Activated T-cell treated with anti-CD3 and anti-CD28 coated beads for 4 hours (primary cell): ENCODE measurements around the gene ABCC2.
"Not testable (repeated sequence)": the region's sequence is repeated elsewhere in the genome, so short reads cannot be mapped to it uniquely, and the experiment has no call there.

Experiments
- DNase-seq: peaks from one replicate; pipeline ENCODE4 v3.0.0-alpha.2; 2020

ABCC2 gene

DNA sequence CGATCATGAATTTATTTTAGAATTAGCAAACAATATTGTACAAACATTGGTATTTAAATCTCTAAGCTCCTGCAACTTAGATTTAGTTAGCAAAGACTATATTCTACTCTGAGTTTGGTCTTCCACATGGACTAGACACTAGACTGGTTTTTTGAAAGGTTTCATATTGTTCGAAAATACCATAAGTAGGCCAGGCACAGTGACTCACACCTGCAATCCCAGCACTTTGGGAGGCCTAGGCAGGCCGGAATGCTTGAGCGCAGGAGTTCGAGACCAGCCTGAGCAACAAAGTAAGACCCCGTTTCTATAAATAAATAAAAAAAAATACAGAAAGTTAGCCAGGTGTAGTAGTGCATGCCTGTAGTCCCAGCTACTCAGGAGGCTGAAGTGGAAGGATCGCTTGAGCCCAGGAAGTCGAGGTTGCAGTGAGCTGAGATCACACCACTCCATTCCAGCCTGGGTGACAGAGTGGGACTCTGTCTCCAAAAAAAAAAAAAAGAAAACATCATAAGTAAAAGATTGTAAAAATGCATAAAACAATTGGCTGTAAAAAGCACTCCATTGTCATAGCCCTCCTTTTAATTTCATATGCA is 73.1 kb downstream of the ABCC2 start:
- no peak for DNase-seq

DNA sequence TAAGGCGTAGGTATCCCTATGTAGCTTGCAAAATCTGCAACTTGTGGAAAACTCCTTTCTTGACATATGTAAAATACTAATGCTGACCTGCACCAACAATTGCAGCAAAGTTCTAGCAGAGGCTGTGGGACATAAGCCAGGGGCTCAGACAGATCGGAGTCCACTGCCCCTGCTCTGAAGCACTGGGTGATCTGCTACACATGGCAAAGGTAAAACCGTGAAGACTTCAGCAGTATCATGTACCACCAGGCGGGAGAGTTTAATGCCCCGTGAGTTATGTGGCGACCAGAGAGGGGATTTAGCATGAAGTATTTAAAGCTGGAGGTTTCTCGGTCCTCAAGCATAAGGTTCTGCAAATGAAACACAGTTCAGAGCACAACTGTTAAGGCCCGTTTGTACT is 76.4 kb downstream of the ABCC2 start:
- no peak for DNase-seq

DNA sequence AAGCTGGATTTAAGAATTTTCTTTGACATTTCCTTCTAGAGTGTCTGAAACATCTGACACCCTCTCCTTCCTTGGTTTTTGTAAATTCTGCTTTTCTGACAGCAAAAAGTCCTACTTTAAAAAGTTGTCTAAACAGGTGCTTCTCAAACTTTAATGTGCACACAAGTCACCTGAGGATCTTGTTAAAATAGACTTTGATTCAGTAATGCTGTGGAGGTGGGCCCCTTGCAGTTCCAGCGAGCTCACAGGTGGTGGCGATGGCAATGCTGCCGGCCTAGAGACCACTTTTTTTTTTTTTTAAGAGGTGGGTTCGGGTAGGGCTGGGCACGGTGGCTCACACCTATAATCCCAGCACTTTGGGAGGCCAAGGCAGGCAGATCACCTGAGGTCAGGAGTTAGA is 77.1 kb downstream of the ABCC2 start:
- DNase-seq: no peak

DNA sequence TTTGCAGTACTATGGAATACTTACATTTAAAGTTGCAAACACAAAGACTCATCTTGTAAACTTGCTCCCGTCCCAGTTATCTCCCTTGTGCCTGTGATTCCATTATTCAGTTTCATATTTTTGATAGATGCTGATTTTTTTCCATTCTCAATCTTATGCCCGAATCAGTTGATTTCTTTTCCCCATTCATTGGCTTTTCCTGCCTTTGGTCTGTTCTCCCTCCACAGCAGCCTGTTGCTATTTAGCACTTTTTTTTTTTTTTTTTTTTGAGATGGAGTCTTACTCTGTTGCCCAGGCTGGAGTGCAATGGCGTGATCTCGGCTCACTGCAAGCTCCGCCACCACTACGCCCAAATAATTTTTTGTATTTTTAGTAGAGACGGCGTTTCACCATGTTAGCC is 78.0 kb downstream of the ABCC2 start:
- DNase-seq: no peak

DNA sequence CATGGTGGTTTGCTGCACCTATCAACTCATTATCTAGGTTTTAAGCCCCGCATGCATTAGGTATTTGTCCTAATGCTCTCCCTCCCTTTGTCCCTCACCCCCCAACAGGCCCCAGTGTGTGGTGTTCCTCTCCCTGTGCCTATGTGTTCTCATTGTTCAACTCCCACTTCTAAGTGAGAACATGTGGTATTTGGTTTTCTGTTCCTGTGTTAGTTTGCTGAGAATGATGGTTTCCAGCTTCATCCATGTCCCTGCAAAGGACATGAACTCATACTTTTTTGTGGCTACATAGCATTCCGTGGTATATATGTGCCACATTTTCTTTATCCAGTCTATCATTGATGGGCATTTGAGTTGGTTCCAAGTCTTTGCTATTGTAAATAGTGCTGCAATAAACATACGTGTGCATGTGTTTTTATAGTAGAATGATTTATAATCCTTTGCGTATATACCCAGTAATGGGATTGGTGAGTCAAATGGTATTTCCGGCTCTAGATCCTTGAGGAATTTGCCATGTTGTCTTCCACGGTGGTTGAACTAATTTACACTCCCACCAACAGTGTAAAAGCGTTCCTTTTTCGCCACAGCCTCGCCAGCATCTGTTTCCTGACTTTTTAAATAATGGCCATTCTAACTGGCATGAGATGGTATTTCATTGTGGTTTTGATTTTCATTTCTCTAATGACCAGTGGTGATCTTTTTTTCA is 81.2 kb downstream of the ABCC2 start:
- DNase-seq: not testable (repeated sequence)

DNA sequence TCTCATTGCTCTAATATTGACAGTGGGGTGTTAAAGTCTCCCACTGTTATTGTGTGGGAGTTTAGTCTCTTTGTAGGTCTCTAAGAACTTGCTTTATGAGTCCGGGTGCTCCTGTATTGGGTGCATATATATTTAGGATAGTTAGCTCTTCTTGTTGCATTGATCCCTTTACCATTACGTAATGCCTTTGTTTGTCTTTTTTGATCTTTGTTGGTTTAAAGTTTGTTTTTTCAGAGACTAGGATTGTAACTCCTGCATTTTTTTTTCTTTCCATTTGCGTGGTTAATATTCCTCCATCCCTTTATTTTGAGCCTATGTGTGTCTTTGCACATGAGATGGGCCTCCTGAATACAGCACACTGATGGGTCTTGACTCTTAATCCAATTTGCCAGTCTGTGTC is 84.8 kb downstream of the ABCC2 start:
- not testable (repeated sequence) for DNase-seq

DNA sequence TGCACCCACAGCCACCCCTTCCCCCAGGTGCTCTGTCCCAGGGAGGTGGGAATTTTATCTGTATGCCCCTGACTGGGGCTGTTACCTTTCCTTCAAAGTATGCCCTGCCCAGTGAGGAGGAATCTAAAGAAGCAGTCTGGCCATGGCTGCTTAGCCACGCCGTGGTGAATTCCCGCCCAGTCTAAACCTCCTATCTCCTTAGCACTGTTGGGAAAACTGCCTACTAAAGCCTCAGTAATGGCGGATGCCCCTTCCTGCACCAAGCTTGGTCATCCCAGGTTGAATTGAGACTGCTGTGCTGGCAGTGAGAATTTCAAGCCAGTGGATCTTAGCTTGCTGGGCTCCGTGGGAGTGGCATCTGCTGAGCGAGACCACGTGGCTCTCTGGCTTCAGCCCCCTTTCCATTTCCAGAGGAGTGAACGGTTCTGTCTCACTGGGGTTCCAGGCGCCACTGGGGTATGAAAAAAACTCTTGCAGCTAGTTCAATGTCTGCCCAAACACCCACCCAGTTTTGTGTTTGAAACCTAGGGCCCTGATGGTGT is 87.2 kb downstream of the ABCC2 start:
- DNase-seq: no peak

DNA sequence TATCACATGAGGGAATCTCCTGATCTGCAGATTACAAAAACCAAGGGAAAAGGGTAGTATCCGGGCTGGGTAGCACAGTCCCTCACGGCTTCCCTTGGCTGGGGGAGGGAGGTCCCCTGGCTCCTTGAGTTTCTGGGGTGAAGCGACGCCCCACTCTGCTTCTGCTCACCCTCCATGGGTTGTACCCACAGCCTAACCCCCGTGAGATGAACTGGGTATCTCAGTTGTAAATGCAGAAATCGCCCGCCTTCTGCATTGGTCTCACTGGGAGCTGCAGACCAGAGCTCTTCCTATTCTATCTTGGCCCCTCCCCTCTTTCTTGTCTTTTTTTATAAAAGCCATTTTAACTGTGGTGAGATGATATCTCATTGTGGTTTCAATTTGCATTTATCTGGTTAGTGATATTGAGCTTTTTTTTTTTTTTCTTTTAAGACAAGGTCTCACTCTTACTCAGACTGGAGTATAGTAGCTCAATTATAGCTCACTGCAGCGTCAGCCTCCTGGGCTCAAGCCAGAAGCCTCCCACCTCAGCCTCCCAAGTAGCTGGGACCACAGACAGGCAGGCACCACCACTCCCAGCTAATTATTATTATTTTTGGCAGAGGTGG is 87.8 kb downstream of the ABCC2 start:
- DNase-seq: no peak

DNA sequence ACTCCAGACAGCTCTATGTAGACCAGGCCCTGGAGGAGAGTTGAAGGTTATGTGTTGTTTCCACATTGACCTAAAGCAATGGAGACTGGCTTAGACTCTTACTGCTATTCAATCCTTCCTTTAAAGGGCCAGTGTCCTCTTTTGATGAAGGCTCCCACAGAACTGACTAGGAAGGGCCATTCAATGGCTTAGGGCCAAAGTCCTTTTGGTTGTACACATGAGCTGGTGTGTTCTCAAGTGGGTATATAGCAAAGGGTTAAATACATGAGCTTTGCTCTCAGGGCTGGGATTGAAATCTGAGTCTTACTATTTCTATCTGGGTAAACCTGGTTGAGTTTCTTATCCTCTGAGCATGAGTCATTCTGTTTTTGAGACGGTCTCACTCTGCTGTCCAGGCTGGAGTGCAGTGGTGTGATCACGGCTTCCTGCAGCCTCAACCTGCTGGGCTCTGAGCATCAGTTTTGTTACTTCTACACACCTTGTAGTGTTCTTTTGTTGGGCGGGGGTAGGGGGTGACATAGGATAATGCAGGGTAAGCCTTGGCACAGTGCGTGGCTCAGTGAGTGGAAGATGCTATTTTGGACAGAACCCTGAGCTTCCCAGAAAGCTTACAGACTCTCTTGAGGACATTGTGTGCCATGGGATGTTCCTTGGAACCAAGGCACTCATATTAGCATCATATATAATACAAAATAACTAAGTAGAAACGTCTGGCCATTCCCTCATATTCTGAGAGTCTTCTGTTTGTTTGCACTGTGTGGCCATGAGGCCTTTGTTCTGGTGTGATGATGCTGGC is 90.1 kb downstream of the ABCC2 start:
- no peak for DNase-seq

DNA sequence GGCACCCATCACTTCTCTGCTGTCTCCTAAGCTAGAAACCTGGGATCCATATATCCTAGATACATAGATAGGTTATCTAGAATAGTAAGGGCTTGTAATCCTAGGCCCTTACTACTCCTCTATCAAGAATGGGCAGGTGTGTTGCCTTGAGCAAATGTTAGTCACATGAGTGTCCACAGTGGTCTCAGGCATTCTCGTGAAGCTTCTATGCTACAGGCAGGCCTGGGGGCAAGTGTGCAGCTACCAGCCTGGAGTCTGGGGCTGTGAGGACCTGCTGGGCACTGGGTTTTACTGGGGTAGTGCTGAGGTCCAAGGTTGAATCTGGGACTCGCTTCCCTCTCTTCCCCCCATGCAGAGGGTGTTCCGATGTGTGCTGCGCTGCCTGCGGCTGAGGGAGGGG is 91.4 kb downstream of the ABCC2 start:
- DNase-seq: no peak

DNA sequence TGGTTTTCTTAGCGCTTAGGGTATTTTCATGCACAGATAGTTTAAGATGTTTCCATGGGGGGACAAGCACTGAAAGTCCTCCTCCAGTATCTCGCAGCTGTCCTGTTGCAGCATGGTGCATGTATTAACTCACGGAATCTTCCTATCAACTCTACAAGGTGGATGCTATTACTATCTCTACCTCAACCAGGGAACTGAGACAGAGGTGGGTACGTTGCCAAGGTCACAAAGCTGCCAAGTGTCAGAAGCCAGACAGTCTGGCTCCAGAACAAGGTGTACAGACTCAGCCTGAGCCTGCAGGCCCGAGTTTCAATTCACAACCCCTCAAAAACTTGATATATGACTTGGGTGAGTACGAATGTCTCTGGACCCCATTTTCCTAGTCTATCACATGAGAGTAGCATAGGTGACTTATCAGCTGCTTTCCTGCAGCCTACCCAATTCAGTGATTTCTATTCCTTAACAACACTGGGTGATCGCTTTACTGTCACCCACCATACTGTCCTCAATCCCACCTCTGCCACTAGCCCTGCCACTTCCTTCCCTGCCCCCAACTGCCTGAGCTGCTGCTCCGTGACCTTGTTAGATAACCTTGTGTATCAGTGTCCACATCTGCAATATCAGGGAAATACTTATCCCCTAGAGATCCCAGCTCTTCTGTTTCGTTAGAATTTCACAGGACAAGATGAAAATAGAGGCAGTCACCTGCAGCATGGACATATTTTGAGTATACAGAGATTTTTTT is 92.1 kb downstream of the ABCC2 start:
- DNase-seq: no peak

DNA sequence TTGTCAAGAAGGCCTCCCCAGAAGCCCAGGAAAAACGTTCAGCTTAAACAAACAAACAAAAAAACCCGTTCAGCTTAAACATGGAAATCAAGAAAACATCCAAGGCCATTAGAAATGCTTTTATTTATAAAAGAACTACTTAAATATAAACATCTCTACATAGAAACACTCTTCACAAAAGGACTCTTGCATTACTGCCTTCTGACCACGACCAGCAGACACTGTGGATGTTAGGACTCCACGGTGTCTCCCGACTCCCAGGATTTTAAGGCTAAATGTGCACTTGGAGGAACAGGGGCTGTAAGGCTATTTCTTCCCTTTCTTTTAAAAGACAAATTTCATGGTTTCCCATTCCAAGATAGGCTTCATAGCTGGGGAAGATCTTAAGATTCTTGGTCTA is 93.0 kb downstream of the ABCC2 start:
- no peak for DNase-seq

DNA sequence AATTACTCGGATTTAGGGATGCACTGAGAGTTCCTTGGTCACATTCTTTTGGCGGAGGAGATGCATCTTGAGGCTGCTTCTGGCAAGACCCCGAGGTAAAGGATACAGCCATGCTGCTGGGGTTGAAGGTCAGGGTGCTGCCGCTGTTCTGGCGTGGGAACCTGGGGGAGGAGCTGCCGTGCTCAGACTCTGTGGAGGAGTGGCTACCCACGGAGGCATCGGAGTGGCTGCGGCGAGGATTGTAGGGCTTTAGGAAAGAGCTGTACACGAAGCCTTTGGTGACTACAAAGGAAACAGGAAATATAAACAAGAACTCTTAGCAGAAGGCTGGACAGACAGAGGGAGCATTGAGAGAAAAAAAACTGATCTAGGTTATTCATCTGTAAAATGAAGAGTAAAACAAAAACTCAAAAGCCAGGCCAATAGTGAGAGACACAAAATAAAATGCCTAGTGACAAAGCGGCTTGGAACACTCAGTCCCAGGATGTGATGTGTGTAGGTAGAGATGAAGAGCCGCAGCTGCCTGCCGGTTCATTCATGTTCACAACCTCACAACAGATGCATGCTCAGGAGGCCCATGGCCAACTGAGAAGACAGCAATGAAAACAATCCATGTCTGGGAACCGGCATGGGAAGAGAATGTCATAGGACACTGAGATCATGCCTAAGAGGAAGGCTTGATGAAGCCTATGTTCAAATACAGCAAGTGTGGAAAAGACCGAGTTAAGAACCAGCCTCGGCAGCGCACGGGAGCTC is 97.8 kb downstream of the ABCC2 start:
- no peak for DNase-seq

DNA sequence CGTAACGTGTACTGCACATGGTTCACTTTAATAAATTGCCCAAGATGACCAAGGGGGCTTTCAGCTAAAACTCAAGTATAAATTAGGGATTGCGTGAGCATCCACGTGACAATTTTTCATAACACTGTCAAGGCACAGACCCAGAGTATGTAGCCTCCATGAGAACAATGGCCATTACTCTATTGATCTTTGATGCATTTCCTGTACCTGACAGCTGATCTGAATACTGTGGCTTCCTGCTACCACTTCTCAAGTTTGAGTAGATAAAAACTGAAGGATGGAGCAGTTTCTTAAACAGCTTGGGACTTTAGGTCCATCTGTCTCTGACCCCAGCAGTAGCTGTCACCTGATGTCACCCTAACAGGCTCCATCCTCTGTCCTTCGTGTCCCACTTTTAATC is 98.9 kb downstream of the ABCC2 start:
- no peak for DNase-seq

DNA sequence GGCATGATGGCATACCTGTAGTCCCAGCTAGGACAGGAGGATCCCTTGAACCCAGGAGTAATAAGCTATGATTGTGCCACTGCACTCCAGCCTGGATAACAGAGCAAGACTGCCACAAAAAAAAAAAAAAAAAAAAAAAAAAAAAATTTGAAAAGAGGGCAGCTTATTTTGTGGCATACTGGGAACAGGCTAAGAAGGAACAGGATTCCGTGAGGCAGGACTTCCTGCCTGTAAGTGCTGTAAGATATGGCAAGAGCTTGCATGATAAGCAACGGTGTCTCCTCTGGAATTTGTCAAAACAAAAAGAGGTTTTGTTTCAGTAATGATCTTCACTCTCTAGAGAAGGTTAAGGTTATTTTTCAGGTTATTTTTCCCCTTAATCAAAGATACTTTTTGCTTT is 101.1 kb downstream of the ABCC2 start:
- DNase-seq: no peak

DNA sequence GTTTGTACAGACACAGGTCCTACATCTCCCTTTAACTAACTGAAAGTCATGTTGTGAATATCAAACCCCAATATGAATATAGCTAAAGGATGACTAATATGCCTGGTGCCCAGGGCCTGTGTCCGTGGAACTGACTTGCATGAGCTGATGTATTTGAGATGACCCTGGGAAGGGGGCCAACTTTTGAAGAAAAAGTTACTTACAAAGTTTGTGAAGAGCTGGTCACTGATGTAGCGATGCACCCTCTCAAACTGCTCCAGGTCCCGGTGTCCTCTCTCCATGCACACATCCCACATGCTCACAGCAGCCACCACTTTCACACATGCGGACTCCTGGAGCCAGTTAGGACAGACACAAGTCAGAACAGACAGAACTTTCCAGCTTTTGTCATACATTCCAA is 106.2 kb downstream of the ABCC2 start:
- no peak for DNase-seq

DNA sequence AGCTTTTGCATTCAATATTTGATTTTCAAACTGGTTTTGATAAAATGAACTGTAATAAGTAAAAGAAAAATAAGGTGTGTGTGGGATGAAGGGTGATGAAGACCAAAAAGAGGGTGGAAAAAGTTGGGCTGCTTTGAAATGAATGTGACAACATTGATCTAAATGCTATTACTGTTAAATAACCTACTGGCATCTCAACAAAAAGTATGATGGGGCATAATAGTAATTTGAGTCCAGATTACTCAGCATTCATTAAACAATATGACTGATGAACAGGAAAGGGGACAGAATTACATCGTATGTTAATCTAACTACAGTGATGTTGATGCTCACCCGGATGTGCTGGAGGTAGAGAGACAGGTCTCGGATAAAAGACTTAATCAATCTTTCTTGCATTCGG is 112.2 kb downstream of the ABCC2 start:
- DNase-seq: no peak

DNA sequence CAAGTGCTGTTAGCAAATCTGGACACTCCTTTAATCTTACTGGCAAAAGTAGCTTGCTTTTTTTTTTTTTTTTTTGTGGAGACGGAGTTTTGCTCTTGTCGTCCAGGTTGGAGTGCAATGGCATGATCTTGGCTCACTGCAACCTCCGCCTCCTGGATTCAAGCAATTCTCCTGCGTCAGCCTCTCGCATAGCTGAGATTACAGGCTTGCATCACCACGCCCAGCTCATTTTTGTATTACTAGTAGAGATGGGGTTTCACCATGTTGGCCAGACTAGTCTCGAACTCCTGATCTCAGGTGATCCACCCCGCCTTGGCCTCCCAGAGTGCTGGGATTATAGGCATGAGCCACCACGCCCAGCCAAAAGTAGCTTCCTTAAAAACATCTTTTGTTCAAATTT is 112.6 kb downstream of the ABCC2 start:
- DNase-seq: not testable (repeated sequence)

DNA sequence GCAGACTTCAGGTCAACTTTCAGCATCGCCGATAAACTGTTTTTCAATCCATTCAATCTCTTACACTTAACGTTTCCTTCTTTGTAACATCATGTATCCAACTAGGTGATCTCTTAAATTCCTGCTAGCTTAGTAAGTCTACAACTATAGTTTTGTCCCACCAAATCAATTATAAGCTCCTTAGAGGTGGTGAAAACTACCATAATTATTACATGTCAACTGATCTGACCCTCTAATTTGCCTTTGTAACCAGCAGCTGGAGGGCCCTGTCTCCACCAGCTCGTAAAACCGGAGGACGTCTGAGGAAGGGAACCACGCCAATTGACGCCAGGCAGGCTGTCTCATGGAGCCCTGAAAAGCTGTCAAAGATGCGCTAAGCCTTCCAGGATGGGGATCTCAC is 113.4 kb downstream of the ABCC2 start:
- DNase-seq: no peak
